SU-DHL-6 (cell line): ENCODE data around the gene CX3CL1.

ENCODE experiments used
- H2AFZ ChIP-seq: fragments of 200-600 bp; sonication (generic); 2 replicates; pipeline ENCODE4 v1.6.1; 2014; ENCODE audit warnings: low read depth, mild to moderate bottlenecking, moderate library complexity, mixed read lengths, antibody characterized with exemption, low read length; ENCODE audit not compliant: severe bottlenecking
- H3F3A ChIP-seq: fragments of 200-600 bp; shearing (Covaris generic); 2 replicates; pipeline ENCODE4 v1.6.0; 2016; ENCODE audit warnings: antibody characterized with exemption, mild to moderate bottlenecking; ENCODE audit not compliant: insufficient read depth
- H3K27ac ChIP-seq: fragments of 200-600 bp; sonication (generic); 2 replicates; pipeline ENCODE4 v1.5.1; 2016; ENCODE audit warnings: low read depth, mild to moderate bottlenecking, low read length, moderate library complexity, mixed read lengths
- H3K27me3 ChIP-seq: fragments of 200-600 bp; sonication (generic), shearing (Covaris generic); 2 replicates; pipeline ENCODE4 v1.6.0; 2014; ENCODE audit warnings: mild to moderate bottlenecking, low read length
- H3K36me3 ChIP-seq: fragments of 200-600 bp; sonication (generic); 2 replicates; pipeline ENCODE4 v1.6.1; 2014; ENCODE audit warnings: mild to moderate bottlenecking, low read length, mixed read lengths
- H3K4me2 ChIP-seq: fragments of 300-600, 200-600 bp; shearing (Covaris generic), sonication (generic); 2 replicates; pipeline ENCODE4 v1.6.0; 2014; ENCODE audit warnings: low read length, low read depth, mild to moderate bottlenecking; ENCODE audit not compliant: poor library complexity, severe bottlenecking
- H3K4me3 ChIP-seq: fragments of 200-600 bp; sonication (generic); 2 replicates; pipeline ENCODE4 v1.5.1; 2014; ENCODE audit warnings: antibody characterized with exemption, low read length, mild to moderate bottlenecking, mixed read lengths; ENCODE audit not compliant: insufficient read depth, poor library complexity, severe bottlenecking
- H3K79me2 ChIP-seq: fragments of 200-600 bp; sonication (generic); 2 replicates; pipeline ENCODE4 v1.6.1; 2014; ENCODE audit warnings: mild to moderate bottlenecking, low read length, moderate library complexity; ENCODE audit not compliant: insufficient read depth
- H3K9ac ChIP-seq: fragments of 200-600 bp; sonication (generic); 2 replicates; pipeline ENCODE4 v1.7.0; 2014; ENCODE audit warnings: mild to moderate bottlenecking, low read length
- H3K9me2 ChIP-seq: fragments of 200-600 bp; sonication (generic); replicated peaks from 2 replicates; pipeline ENCODE4 v1.6.1; 2014; ENCODE audit warnings: low read length; ENCODE audit not compliant: insufficient read depth
- H3K9me3 ChIP-seq: fragments of 200-600 bp; sonication (generic); 2 replicates; pipeline ENCODE4 v1.6.1; 2014; ENCODE audit warnings: low read length, mixed read lengths; ENCODE audit not compliant: insufficient read depth
- H4K20me1 ChIP-seq: fragments of 200-600 bp; sonication (generic); 2 replicates; pipeline ENCODE4 v1.6.1; 2014; ENCODE audit warnings: low read depth, mild to moderate bottlenecking, antibody characterized with exemption, low read length, moderate library complexity, mixed read lengths
- EZH2phosphoT487 ChIP-seq: fragments of 200-600 bp; sonication (generic), shearing (Covaris generic); conservative IDR thresholded peaks from 2 replicates; pipeline ENCODE4 v1.6.1; 2018; ENCODE audit warnings: mild to moderate bottlenecking, antibody characterized with exemption, low read length, moderate library complexity, mixed read lengths
- TF ChIP-seq, protein P1 (sequence below): fragments of 200-600 bp; sonication (generic); IDR thresholded peaks from one replicate; pipeline ENCODE4 v1.5.1; 2017; ENCODE audit warnings: antibody characterized with exemption, mild to moderate bottlenecking, low read length, moderate library complexity; ENCODE audit not compliant: insufficient read depth, poor library complexity, severe bottlenecking

The CX3CL1 gene

DNA sequence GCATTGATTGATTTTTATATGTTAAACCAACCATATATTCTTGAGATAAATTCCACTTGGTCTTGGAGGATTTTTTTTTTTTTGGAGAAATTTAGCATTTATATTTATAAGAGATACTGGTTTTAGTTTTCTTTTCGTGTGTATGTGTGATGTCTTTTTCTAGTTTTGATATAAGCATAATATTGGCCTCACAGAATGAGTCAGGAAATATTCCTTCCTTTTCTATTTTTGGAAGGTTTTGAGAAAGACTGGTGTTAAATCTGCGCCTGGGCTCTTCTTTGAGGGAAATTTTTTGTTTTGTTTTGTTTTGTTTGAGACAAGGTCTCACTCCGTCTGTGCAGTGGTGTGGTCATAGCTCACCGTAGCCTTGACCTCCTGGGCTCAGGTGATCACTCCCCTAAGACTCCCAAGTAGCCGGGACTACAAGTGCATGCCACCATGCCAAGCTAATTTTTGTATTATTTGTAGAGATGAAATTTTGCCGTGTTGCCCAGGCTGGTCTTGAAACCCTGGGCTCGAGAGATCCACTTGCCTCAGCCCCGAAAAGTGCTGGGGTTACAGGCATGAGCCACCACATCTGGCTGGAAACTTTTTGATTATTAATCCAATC, 42.5 kb upstream of the CX3CL1 start:
- H3K9me3 ChIP-seq, result no peaks in the 10 kb centered on the region
- H3K79me2 ChIP-seq, result no peaks in the 10 kb centered on the region
- H3K9me2 ChIP-seq, result no peaks in the 10 kb centered on the region
- no peak overlapping the region for H3K9ac ChIP-seq
- H2AFZ ChIP-seq, result no peak overlapping the region
- H3K27ac ChIP-seq, result no peak overlapping the region
- H3K36me3 ChIP-seq, result no peaks in the 10 kb centered on the region
- H4K20me1 ChIP-seq, result no peaks in the 10 kb centered on the region
- no peak overlapping the region for H3K4me2 ChIP-seq
- no peak for TF ChIP-seq EZH2phosphoT487
- TF ChIP-seq, protein P1, sequence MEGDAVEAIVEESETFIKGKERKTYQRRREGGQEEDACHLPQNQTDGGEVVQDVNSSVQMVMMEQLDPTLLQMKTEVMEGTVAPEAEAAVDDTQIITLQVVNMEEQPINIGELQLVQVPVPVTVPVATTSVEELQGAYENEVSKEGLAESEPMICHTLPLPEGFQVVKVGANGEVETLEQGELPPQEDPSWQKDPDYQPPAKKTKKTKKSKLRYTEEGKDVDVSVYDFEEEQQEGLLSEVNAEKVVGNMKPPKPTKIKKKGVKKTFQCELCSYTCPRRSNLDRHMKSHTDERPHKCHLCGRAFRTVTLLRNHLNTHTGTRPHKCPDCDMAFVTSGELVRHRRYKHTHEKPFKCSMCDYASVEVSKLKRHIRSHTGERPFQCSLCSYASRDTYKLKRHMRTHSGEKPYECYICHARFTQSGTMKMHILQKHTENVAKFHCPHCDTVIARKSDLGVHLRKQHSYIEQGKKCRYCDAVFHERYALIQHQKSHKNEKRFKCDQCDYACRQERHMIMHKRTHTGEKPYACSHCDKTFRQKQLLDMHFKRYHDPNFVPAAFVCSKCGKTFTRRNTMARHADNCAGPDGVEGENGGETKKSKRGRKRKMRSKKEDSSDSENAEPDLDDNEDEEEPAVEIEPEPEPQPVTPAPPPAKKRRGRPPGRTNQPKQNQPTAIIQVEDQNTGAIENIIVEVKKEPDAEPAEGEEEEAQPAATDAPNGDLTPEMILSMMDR, result no peak
- H3K27me3 ChIP-seq, result no peaks in the 10 kb centered on the region
- no peak overlapping the region for H3K4me3 ChIP-seq
- no peaks in the 10 kb centered on the region for H3F3A ChIP-seq

DNA sequence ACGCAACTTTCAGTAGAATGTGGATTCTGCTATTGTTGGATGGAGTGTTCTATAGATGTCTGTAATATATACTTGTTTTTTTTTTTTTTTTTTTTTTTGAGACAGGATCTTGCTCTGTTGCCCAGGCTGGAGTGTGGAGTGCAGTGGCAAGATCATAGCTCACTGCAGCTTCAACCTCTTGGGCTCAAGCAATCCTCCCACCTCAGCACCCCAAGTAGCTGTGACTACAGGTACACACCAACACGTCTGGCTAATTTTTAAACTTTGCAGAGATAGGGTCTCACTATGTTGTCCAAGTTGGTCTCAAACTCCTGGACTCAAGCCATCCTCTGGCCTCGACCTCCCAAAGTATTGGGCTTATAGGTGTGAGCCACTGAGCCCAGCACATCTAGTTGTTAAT, 40.9 kb upstream of the CX3CL1 start:
- Histone ChIP-seq H2AFZ (no peak overlapping the region), H3K9me3 (no peaks in the 10 kb centered on the region), H3K4me2 (no peak overlapping the region), H3K9me2 (no peaks in the 10 kb centered on the region), H3K79me2 (no peaks in the 10 kb centered on the region), H3K36me3 (no peaks in the 10 kb centered on the region), H3K27ac (no peak overlapping the region), H4K20me1 (no peaks in the 10 kb centered on the region), H3F3A (no peaks in the 10 kb centered on the region), H3K27me3 (no peaks in the 10 kb centered on the region), H3K4me3 (no peak overlapping the region), H3K9ac (no peak overlapping the region)
- no peak for TF ChIP-seq EZH2phosphoT487
- TF ChIP-seq, protein P1, result no peak

DNA sequence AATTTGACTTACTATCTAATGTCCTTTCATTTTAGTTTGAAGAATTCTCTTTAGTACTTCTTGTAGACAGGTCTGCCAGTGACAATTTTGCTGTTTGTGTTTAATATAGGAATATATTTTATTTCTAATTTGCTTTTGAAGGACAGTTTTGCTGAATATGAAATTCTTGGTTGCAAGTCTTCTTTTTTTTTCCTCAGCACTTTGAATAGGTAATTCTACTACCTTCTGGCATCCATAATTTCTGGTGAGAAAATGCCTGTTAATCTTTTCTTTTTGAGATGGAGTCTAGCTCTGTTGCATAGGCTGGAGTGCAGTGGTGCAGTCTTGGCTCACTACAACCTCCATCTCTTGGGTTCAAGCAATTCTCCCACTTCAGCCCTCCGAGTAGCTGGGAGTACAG, 38.9 kb upstream of the CX3CL1 start:
- Histone ChIP-seq H3K9me3 (no peaks in the 10 kb centered on the region), H3K4me2 (no peak overlapping the region), H3K79me2 (no peaks in the 10 kb centered on the region), H3K4me3 (no peak overlapping the region), H3K9me2 (no peaks in the 10 kb centered on the region), H3K9ac (no peak overlapping the region), H4K20me1 (no peaks in the 10 kb centered on the region), H2AFZ (no peak overlapping the region), H3K27ac (no peak overlapping the region), H3K27me3 (no peaks in the 10 kb centered on the region), H3F3A (no peaks in the 10 kb centered on the region), H3K36me3 (no peaks in the 10 kb centered on the region)
- TF ChIP-seq EZH2phosphoT487, result no peak
- TF ChIP-seq, protein P1, result no peak
